PC-9 (cell line): ENCODE results near the gene SPEM3.

Experiments
- CTCF ChIP-seq: fragments of 200-600 bp; sonication (generic); conservative IDR thresholded peaks from 2 replicates; pipeline ENCODE4 v1.6.1; 2017; ENCODE audit warnings: mixed run types, antibody characterized with exemption, mild to moderate bottlenecking, moderate library complexity
- EZH2 ChIP-seq: fragments of 200-600 bp; sonication (generic); IDR thresholded peaks from 2 replicates; pipeline ENCODE4 v1.8.0; 2017; ENCODE audit warnings: antibody characterized with exemption, low read depth

GRCh38 chr17:7380855-7381683, 47.6 kb upstream of the SPEM3 start, which contains the start of gene TNK1:
- TF ChIP-seq CTCF (no peak), EZH2 (no peak)
